Measurements from ENCODE around the gene BDH1. TPM values are rescaled to one million over a fixed set of nuclear protein-coding genes. Genes with fewer than 3 reads are reported as not detected.

The BDH1 gene
- polyA plus RNA-seq, 1 of the 3 experiments (the other 2 are of a cell fraction): 19.8 TPM

DNA sequence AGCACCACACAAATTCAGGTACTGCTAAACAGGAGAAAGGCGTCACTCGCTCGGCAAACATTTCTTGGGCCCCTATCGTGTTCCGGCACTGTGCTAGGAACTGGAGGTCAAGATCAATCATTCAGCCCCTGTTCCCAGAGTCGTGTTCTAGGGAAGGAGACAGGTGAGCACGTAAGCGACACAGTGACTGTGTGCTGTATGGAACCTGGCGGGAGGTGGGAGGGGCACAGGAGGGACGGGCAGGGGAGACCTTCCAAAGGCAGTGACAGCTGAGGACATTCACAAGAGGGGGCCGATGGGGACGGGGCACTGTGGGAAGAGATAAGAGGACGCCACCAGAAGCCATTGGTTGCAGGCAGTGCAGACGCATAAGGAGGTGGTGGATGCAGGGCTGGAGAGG lies 32.2 kb downstream of the BDH1 start:
- CTCF ChIA-PET: interaction anchor here (3.6 kb wide), 1 partner anchor 14 kb away, joined by 17 read pairs; no protein-coding TSS in a partner anchor
- POLR2A ChIA-PET: no interaction called here
- no peak overlapping the region for H2AFZ ChIP-seq (ENCODE audit: low read depth)

DNA sequence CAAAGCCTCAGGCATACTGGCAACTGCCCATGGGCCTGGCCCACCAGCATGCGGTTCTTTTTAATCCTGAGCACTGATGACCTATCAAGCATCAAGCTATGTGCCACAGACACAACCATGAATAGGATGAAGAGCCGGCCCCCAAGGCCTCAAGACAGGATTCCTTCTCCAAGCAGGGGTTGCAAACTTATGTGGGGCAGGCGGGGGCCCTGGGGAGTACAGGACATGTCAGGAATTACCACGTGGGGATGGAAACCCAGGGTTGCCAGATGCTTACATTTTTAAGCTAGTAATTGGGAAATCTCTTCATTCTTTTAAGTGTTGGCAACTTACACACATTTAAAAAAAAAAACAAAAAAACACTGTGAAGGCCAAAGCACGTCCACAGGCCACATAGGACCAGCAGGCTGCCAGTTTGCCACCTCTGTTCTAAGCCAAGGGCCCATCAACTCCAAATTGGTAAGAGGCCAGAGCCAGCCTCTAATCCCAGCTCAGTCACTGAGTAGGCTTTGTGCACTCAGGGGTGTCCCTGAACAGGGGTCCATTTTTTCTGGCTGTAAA lies 32.8 kb downstream of the BDH1 start:
- POLR2A ChIA-PET: no interaction called here
- Histone ChIP-seq H3F3A (replicated peaks; ENCODE audit: insufficient read depth) (no peaks in the 10 kb centered on the region), H3K79me2 (ENCODE audit: insufficient read depth) (no peaks in the 10 kb centered on the region), H3K4me1 (ENCODE audit: control insufficient read depth in 1 of 2, insufficient read depth in 2 of 2, low read depth in 1 of 2, low read length in 1 of 2) (peaks cover 4 to 52% of the 10 kb centered on the region in 2 experiments; a peak in 2 of 4 replicates), H3K36me3 (replicated peaks in 1 of 2; ENCODE audit: control insufficient read depth in 1 of 2, insufficient read depth in 2 of 2, low read length in 1 of 2) (no peaks in the 10 kb centered on the region), H3K4me3 (ENCODE audit: low read depth in 2 of 2, low read length in 1 of 2) (no peak overlapping the region), H2AFZ (ENCODE audit: low read depth) (no peak overlapping the region), H4K20me1 (ENCODE audit: insufficient read depth) (no peaks in the 10 kb centered on the region), H3K4me2 (no peak overlapping the region), H3K9me3 (no peaks in the 10 kb centered on the region), H3K27ac (ENCODE audit: low read depth in 2 of 2, low read length in 1 of 2) (no peak overlapping the region; a peak in 1 of 4 replicates), H3K9ac (no peak overlapping the region), H3K9me2 (no peaks in the 10 kb centered on the region), H3K27me3 (ENCODE audit: insufficient read depth) (no peaks in the 10 kb centered on the region)
- TF ChIP-seq FOXJ3 (CRISPR knock-in tag; IDR thresholded peaks at IDR 0.05): no peak
- TF ChIP-seq RFX5 (IDR thresholded peaks at IDR 0.05; ENCODE audit: low read length): no peak
- TF ChIP-seq FOSL2 (IDR thresholded peaks at IDR 0.05; ENCODE audit: borderline replicate concordance, low read depth): no peak
- DNase-seq: no peak
- WGBS (ENCODE audit: low lambda C conversion rate): 95% methylated on average over 4 of the region's 5 CpGs
- CTCF ChIA-PET: interaction anchor here (3.6 kb wide), 1 partner anchor 13 kb away, joined by 17 read pairs; no protein-coding TSS in a partner anchor

More for the DNA sequence above, 32.2 kb downstream of the BDH1 start:
- WGBS (ENCODE audit: low lambda C conversion rate): 93% methylated on average over 14 of the region's 14 CpGs
- H3K27me3 ChIP-seq (ENCODE audit: insufficient read depth): no peaks in the 10 kb centered on the region
- no peak for DNase-seq
- H3K79me2 ChIP-seq (ENCODE audit: insufficient read depth): no peaks in the 10 kb centered on the region
- peaks cover 4 to 57% of the 10 kb centered on the region in 2 experiments; a peak in 2 of 4 replicates for H3K4me1 ChIP-seq (ENCODE audit: control insufficient read depth in 1 of 2, insufficient read depth in 2 of 2, low read depth in 1 of 2, low read length in 1 of 2)
- H3K9ac ChIP-seq: no peak overlapping the region
- H3K27ac ChIP-seq (ENCODE audit: low read depth in 2 of 2, low read length in 1 of 2): no peak overlapping the region
- no peaks in the 10 kb centered on the region for H3K9me2 ChIP-seq
- H4K20me1 ChIP-seq (ENCODE audit: insufficient read depth): no peaks in the 10 kb centered on the region
- H3F3A ChIP-seq (replicated peaks; ENCODE audit: insufficient read depth): no peaks in the 10 kb centered on the region
- no peak for TF ChIP-seq SMC3 (IDR thresholded peaks at IDR 0.05; ENCODE audit: low read depth, low read length)
- TF ChIP-seq EZH2phosphoT487 (IDR thresholded peaks at IDR 0.05; ENCODE audit: borderline replicate concordance, low read depth): no peak
- no peak for TF ChIP-seq FOXM1 (IDR thresholded peaks at IDR 0.05; ENCODE audit: low read depth)
- no peak for TF ChIP-seq POLR2AphosphoS5 (IDR thresholded peaks at IDR 0.05; ENCODE audit: low read depth, low read length)
- no peak for TF ChIP-seq MEF2A (IDR thresholded peaks at IDR 0.05; ENCODE audit: borderline replicate concordance, low read depth)
- TF ChIP-seq NRF1 (IDR thresholded peaks at IDR 0.05; ENCODE audit: low read depth, low read length): no peak
- no peak for TF ChIP-seq TCF12 (IDR thresholded peaks at IDR 0.05)
- TF ChIP-seq, protein P1, sequence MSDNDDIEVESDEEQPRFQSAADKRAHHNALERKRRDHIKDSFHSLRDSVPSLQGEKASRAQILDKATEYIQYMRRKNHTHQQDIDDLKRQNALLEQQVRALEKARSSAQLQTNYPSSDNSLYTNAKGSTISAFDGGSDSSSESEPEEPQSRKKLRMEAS (IDR thresholded peaks at IDR 0.05; ENCODE audit: low read depth): no peak
- TF ChIP-seq TAF1 (IDR thresholded peaks at IDR 0.05; ENCODE audit: borderline replicate concordance, low read depth, low read length): no peak
- no peak for TF ChIP-seq ELF1 (IDR thresholded peaks at IDR 0.05)
- TF ChIP-seq CHD2 (IDR thresholded peaks at IDR 0.05; ENCODE audit: low read length, partially characterized antibody): no peak
- no peak for TF ChIP-seq GATA2 (CRISPR knock-in tag; IDR thresholded peaks at IDR 0.05)
- no peak for TF ChIP-seq TEAD4 (IDR thresholded peaks at IDR 0.05; ENCODE audit: borderline replicate concordance, insufficient read depth)
- TF ChIP-seq, protein P2, sequence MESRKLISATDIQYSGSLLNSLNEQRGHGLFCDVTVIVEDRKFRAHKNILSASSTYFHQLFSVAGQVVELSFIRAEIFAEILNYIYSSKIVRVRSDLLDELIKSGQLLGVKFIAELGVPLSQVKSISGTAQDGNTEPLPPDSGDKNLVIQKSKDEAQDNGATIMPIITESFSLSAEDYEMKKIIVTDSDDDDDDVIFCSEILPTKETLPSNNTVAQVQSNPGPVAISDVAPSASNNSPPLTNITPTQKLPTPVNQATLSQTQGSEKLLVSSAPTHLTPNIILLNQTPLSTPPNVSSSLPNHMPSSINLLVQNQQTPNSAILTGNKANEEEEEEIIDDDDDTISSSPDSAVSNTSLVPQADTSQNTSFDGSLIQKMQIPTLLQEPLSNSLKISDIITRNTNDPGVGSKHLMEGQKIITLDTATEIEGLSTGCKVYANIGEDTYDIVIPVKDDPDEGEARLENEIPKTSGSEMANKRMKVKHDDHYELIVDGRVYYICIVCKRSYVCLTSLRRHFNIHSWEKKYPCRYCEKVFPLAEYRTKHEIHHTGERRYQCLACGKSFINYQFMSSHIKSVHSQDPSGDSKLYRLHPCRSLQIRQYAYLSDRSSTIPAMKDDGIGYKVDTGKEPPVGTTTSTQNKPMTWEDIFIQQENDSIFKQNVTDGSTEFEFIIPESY (IDR thresholded peaks at IDR 0.05; ENCODE audit: borderline replicate concordance, low read depth): no peak
- H3K4me2 ChIP-seq: no peak overlapping the region
- no peaks in the 10 kb centered on the region for H3K36me3 ChIP-seq (replicated peaks in 1 of 2; ENCODE audit: control insufficient read depth in 1 of 2, insufficient read depth in 2 of 2, low read length in 1 of 2)
- H3K9me3 ChIP-seq: no peaks in the 10 kb centered on the region
- H3K4me3 ChIP-seq (ENCODE audit: low read depth in 2 of 2, low read length in 1 of 2): no peak overlapping the region

Data from SK-N-SH (cell line).